ENCODE measurements around the gene HRH1. TPM values are rescaled to one million over a fixed set of nuclear protein-coding genes. Genes with fewer than 3 reads are reported as not detected.
A peak's percentile ranks its signal among the peaks of the same experiment; 100 is the strongest.

The HRH1 gene
- total RNA-seq, 1 experiment from 2014 or later = 4.6 TPM

- no peak for ATAC-seq
- ChIA-PET CTCF (no interaction called here), POLR2A (interaction anchor here (0.6 kb wide), 1 partner anchor 102 kb away, joined by 9 read pairs; no protein-coding TSS in a partner anchor)
- Histone ChIP-seq H3K4me3 (ENCODE audit: low read depth in 2 of 2, low read length in 2 of 2) (no peak overlapping the region), H3K27me3 (ENCODE audit: control insufficient read depth, insufficient read depth, low read length) (no peaks in the 10 kb centered on the region), H3K4me1 (ENCODE audit: control insufficient read depth, insufficient read depth, low read length) (peaks cover 31% of the 10 kb centered on the region), H3K36me3 (ENCODE audit: control insufficient read depth, insufficient read depth, low read length) (no peaks in the 10 kb centered on the region), H3K9me3 (ENCODE audit: control insufficient read depth, insufficient read depth, low read depth, low read length) (no peaks in the 10 kb centered on the region), H3K27ac (ENCODE audit: low read length) (no peak overlapping the region)
- intact Hi-C loops (cut with micrococcal nuclease; ENCODE audit: unreplicated experiment) = no loop called here
- BruUV-seq (replicated peaks) = no TSS peak
- no peak for DNase-seq (ENCODE audit: low read depth, low spot score)
- TF ChIP-seq, protein P1, sequence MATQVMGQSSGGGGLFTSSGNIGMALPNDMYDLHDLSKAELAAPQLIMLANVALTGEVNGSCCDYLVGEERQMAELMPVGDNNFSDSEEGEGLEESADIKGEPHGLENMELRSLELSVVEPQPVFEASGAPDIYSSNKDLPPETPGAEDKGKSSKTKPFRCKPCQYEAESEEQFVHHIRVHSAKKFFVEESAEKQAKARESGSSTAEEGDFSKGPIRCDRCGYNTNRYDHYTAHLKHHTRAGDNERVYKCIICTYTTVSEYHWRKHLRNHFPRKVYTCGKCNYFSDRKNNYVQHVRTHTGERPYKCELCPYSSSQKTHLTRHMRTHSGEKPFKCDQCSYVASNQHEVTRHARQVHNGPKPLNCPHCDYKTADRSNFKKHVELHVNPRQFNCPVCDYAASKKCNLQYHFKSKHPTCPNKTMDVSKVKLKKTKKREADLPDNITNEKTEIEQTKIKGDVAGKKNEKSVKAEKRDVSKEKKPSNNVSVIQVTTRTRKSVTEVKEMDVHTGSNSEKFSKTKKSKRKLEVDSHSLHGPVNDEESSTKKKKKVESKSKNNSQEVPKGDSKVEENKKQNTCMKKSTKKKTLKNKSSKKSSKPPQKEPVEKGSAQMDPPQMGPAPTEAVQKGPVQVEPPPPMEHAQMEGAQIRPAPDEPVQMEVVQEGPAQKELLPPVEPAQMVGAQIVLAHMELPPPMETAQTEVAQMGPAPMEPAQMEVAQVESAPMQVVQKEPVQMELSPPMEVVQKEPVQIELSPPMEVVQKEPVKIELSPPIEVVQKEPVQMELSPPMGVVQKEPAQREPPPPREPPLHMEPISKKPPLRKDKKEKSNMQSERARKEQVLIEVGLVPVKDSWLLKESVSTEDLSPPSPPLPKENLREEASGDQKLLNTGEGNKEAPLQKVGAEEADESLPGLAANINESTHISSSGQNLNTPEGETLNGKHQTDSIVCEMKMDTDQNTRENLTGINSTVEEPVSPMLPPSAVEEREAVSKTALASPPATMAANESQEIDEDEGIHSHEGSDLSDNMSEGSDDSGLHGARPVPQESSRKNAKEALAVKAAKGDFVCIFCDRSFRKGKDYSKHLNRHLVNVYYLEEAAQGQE (IDR thresholded peaks at IDR 0.05; ENCODE audit: insufficient read depth in 1 of 2, low read depth in 2 of 2, low read length in 1 of 2) = no peak
- TF ChIP-seq SIN3A (IDR thresholded peaks at IDR 0.05; ENCODE audit: borderline replicate concordance, insufficient read depth, low read depth, low read length) (no peak), POLR2AphosphoS5 (IDR thresholded peaks at IDR 0.05; ENCODE audit: low read depth, low read length) (no peak), TCF7L2 (IDR thresholded peaks at IDR 0.05; ENCODE audit: low read depth, low read length) (no peak)
- TF ChIP-seq, protein P2, sequence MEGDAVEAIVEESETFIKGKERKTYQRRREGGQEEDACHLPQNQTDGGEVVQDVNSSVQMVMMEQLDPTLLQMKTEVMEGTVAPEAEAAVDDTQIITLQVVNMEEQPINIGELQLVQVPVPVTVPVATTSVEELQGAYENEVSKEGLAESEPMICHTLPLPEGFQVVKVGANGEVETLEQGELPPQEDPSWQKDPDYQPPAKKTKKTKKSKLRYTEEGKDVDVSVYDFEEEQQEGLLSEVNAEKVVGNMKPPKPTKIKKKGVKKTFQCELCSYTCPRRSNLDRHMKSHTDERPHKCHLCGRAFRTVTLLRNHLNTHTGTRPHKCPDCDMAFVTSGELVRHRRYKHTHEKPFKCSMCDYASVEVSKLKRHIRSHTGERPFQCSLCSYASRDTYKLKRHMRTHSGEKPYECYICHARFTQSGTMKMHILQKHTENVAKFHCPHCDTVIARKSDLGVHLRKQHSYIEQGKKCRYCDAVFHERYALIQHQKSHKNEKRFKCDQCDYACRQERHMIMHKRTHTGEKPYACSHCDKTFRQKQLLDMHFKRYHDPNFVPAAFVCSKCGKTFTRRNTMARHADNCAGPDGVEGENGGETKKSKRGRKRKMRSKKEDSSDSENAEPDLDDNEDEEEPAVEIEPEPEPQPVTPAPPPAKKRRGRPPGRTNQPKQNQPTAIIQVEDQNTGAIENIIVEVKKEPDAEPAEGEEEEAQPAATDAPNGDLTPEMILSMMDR (IDR thresholded peaks at IDR 0.05) = no peak
- in situ Hi-C loops (cut with HindIII; ENCODE audit: low pct_unique_long_range_greater_than_20kb, low sequenced_read_pairs) = no loop called here
These were observed 129.7 kb downstream of the HRH1 start for GRCh38 chr3:11284011-11284410.

DNA sequence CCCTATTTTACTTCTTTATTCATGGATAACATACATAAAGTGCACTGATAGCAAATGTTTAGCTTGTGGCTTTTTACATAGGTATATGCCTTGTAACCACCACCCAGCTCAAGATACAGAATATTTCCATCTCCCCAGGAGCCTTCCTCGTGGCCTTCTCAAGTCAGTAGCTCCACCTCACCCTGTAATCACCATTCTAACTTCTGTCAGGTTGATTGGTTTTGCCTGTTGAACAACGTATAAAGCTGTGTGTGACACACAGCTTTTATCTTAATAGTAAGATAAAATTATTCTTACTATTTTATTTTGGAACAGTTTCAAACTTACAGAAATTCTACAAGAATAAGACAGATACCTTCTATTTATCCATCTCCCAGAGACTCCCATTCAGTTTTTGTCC lies 131.2 kb downstream of the HRH1 start:
- TF ChIP-seq, protein P2 (IDR thresholded peaks at IDR 0.05) = no peak
- TF ChIP-seq SIN3A (IDR thresholded peaks at IDR 0.05; ENCODE audit: borderline replicate concordance, insufficient read depth, low read depth, low read length) = no peak
- TF ChIP-seq, protein P1 (IDR thresholded peaks at IDR 0.05; ENCODE audit: insufficient read depth in 1 of 2, low read depth in 2 of 2, low read length in 1 of 2) = no peak
- TF ChIP-seq POLR2AphosphoS5 (IDR thresholded peaks at IDR 0.05; ENCODE audit: low read depth, low read length) = no peak
- no peak for TF ChIP-seq TCF7L2 (IDR thresholded peaks at IDR 0.05; ENCODE audit: low read depth, low read length)
- intact Hi-C loops (cut with micrococcal nuclease; ENCODE audit: unreplicated experiment) (no loop called here), in situ Hi-C loops (cut with HindIII; ENCODE audit: low pct_unique_long_range_greater_than_20kb, low sequenced_read_pairs) (no loop called here)
- ChIA-PET POLR2A (interaction anchor here (0.8 kb wide), 1 partner anchor 13 kb away, joined by 4 read pairs; the partner anchor contains the start of gene ATG7), CTCF (interaction anchor here (0.7 kb wide), 1 partner anchor 49 kb away, joined by 3 read pairs; no protein-coding TSS in a partner anchor)
- H3K27ac ChIP-seq (ENCODE audit: low read length) = peak overlapping the region; percentile 54
- DNase-seq (ENCODE audit: low read depth, low spot score) (no peak), ATAC-seq (no peak)
- H3K27me3 ChIP-seq (ENCODE audit: control insufficient read depth, insufficient read depth, low read length) = no peaks in the 10 kb centered on the region
- peaks cover 31% of the 10 kb centered on the region for H3K4me1 ChIP-seq (ENCODE audit: control insufficient read depth, insufficient read depth, low read length)
- no TSS peak for BruUV-seq (replicated peaks)
- H3K9me3 ChIP-seq (ENCODE audit: control insufficient read depth, insufficient read depth, low read depth, low read length) = no peaks in the 10 kb centered on the region
- no peaks in the 10 kb centered on the region for H3K36me3 ChIP-seq (ENCODE audit: control insufficient read depth, insufficient read depth, low read length)
- no peak overlapping the region for H3K4me3 ChIP-seq (ENCODE audit: low read depth in 2 of 2, low read length in 2 of 2)

Measured in Panc1 (cell line).